GM19328 (cell line): Measurements from ENCODE around the gene SCUBE2.

Experiments
- ATAC-seq: cut with Tn5 transposase; IDR thresholded peaks from one replicate; pipeline ENCODE4 v1.9.1; 2021; ENCODE audit warnings: mild to moderate bottlenecking, moderate library complexity; ENCODE audit not compliant: unreplicated experiment

The SCUBE2 gene

DNA sequence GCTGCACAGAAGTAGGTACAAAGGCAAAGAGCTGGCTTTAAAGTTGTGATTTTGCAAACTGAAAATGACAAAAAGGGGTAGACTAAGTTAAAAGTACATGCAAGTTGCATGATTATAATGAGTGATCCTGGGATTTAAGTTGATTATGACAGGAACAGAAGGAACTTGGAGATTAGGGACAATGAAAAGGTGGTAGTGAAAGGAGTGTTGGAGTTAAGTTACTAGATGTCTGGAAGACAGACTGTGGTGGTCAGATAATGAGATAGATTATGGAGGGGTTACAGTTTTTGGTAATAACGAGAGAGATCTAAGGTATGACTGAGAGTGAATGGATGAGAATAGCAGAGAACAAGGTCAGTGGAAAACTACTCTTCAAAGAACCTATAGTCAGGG, 119.5 kb downstream of the SCUBE2 start:
- ATAC-seq, result no peak

DNA sequence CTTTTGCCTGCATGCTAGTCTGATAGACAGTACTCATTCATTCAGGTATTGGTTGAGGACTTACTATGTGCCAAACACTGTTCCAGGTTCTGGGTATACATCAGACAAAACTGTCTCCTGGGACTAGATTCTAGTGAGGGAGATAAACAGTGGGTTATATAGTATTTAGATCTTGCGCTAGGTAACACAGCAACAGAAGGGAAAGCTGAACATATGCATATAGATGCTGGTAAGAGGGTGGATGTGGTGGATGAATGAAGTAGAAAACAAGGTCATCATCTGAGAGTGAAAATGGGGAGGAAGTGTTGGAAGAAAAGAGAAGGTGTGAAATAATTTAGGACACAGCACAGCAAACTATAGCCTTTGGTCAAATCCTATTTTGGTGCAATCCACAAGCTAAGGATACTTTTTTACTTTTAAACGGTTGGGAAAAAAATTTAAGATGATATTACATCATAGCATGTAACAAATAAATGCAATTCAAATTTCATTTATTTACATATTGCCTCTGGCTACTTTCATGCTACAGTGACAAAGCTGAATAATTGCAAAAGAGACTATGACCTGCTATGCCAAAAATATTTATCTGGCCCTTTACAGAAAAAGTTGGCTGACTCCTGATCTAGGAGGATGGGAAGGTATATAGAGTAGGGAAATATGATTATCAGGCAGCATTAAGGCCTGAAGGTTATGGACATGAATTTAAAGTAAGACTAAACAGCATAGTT, 120.0 kb downstream of the SCUBE2 start:
- ATAC-seq, result no peak
